Lower lobe of right lung (tissue), 2 donors: ENCODE results near the gene PAOX. TPM values are rescaled to one million over a fixed set of nuclear protein-coding genes. Genes with fewer than 3 reads are reported as not detected.
A peak's percentile ranks its signal among the peaks of the same experiment; 100 is the strongest.

Experiments
- ATAC-seq, 2 donors: fragments of 200-7000 bp; cut with Tn5 transposase; one replicate each; pipeline ENCODE4 v1.9.1; 2020 to 2022; ENCODE audit warnings: mild to moderate bottlenecking in 2 of 2, moderate library complexity in 2 of 2
- DNase-seq: peaks from one replicate; pipeline ENCODE4 v3.0.0-alpha.2; 2020
- H3K27ac ChIP-seq: fragments of 200-600 bp; one replicate; pipeline ENCODE4 v1.8.0; 2022
- H3K27me3 ChIP-seq: fragments of 200-600 bp; one replicate; pipeline ENCODE4 v1.8.0; 2022; ENCODE audit warnings: low read depth
- H3K36me3 ChIP-seq: fragments of 200-600 bp; one replicate; pipeline ENCODE4 v1.8.0; 2022; ENCODE audit warnings: mild to moderate bottlenecking
- H3K4me1 ChIP-seq: fragments of 200-600 bp; one replicate; pipeline ENCODE4 v1.8.0; 2022
- H3K4me3 ChIP-seq: fragments of 200-600 bp; one replicate; pipeline ENCODE4 v1.8.0; 2022; ENCODE audit warnings: mild to moderate bottlenecking
- H3K9me3 ChIP-seq: fragments of 200-600 bp; one replicate; pipeline ENCODE4 v1.8.0; 2022
- CTCF ChIP-seq: fragments of 200-600 bp; IDR thresholded peaks from one replicate; pipeline ENCODE4 v1.8.0; 2022; ENCODE audit warnings: antibody characterized with exemption, mild to moderate bottlenecking
- intact Hi-C: fragments of 100-400 bp; cut with DNase I; formaldehyde crosslinking; loops from one replicate; pipeline ENCODE4 v1.11.0; 2022
- total RNA-seq: library from RNA; stranded (reverse); fragmentation: NEBNext Ultra II Directional; extraction: Animal tissue kit (Norgen Biotek cat#: 25700); gene quantifications from one replicate; pipeline ENCODE4 v1.2.1, GENCODE V29; 2021
- donor health status: DM: no; HTN: yes; CAD: no; lungs with severe emphysema.

PAOX gene
- total RNA-seq, 1 donor from 2014 or later, result 6.9 TPM

DNA sequence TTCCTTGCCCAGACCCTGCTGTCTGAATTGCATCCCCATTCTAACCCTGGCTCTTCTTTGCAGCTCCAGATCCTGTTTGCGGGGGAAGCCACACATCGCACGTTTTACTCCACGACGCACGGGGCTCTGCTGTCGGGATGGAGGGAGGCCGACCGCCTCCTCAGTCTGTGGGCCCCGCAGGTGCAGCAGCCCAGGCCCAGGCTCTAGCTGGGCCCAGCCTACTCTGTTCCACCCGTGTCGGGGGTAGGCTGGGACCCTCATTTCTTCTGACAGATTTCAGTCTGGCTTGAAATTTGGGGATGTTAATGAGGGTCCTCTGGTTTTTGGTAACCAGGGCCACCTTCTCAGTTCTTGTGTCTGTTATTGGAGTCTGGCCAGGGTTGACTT is 12.2 kb downstream of the PAOX start:
- no peak for ATAC-seq
- Histone ChIP-seq H3K9me3 (no peaks in the 10 kb centered on the region), H3K36me3 (peaks cover 8% of the 10 kb centered on the region), H3K4me3 (no peak overlapping the region), H3K27ac (no peak overlapping the region), H3K4me1 (peaks cover 18% of the 10 kb centered on the region), H3K27me3 (no peaks in the 10 kb centered on the region)
- TF ChIP-seq CTCF, result no peak
- intact Hi-C loops, result no loop called here
- peak; percentile 42 for DNase-seq

DNA sequence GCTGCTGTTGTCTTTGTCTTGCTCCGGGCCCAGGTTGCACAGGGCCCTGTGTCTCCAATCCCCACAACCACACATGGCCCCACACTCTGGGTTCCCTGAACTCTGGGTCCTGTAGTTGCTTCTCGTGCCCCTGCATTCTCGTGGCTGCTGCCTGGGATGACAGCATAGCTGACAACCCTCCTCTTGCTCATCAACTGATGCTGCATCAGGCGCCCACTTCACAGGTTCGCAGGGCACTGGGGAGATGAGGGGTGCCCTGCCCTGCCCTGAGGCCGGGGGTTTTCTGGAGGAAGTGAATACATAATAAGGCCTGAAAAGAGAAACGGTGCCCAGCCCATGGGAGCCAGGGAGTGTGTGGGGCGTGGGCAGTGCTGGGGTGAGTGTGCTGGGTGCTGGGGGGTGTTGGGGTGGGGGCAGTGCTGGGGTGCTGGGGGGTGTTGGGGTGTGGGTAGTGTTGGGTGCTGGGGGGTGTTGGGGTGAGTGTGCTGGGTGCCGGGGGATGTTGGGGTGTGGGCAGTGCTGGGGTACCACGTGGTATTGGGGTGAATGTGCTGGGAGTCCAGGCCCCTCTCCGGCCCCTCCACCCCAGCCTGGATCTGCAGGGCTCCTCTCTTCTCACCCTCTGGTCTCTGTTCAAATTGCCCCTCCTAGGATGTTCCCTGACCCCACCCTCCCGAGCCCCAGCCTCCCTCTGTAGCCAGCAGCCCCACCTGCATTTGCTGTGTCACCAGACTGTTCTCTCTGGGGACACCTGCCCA is 12.9 kb downstream of the PAOX start:
- intact Hi-C loops, result no loop called here
- H3K4me3 ChIP-seq, result no peak overlapping the region
- ATAC-seq (no peak), DNase-seq (peak; percentile 30)
- no peaks in the 10 kb centered on the region for H3K9me3 ChIP-seq
- H3K4me1 ChIP-seq, result peaks cover 18% of the 10 kb centered on the region
- H3K27ac ChIP-seq, result no peak overlapping the region
- H3K36me3 ChIP-seq, result peaks cover 15% of the 10 kb centered on the region
- no peaks in the 10 kb centered on the region for H3K27me3 ChIP-seq
- no peak for TF ChIP-seq CTCF

DNA sequence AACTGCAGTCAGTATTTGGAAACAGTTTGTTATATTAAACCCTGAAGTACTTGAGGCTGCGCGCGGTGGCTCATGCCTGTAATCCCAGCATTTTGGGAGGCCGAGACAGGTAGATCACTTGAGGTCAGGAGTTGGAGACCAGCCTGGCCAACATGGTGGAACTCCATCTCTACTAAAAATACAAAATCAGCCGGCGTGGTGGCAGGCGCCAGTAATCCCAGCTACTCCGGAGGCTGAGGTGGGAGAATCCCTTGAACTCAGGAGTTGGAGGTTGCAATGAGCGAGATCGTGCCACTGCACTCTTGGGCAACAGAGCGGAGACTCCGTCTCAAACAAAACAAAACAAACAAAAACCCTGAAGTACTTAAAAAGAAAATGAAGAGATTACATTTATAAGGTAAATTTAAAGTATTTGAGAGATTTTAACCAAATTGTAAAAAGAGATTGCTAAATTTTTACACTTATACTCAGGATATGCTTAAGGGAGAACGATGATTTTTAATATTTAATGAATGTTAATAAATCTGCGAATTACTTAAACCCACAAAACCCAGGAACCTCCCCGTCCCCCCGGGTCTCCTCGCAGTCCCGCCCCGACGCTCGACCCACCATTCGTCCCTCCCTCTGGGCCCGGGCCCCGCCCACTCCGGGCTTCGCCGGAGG is 14.5 kb downstream of the PAOX start:
- Histone ChIP-seq H3K36me3 (peaks cover 24% of the 10 kb centered on the region), H3K27ac (peak overlapping the region; percentile 84), H3K9me3 (no peaks in the 10 kb centered on the region), H3K27me3 (no peaks in the 10 kb centered on the region), H3K4me1 (peaks cover 18% of the 10 kb centered on the region), H3K4me3 (peak overlapping the region; percentile 90)
- DNase-seq (peak; percentile 32), ATAC-seq (no peak)
- intact Hi-C loops, result no loop called here
- TF ChIP-seq CTCF, result no peak

- Histone ChIP-seq H3K27ac (peak within 1 kb of the TSS; percentile 84), H3K9me3 (no peaks in the 10 kb centered on the region), H3K4me3 (peak within 1 kb of the TSS; percentile 90), H3K4me1 (peaks cover 18% of the 10 kb centered on the region), H3K27me3 (no peaks in the 10 kb centered on the region), H3K36me3 (peaks cover 30% of the 10 kb centered on the region)
- DNase-seq (peak; percentile 96), ATAC-seq (peak; percentile 97 to 98)
- intact Hi-C loops, result no loop called here
- TF ChIP-seq CTCF, result peak; percentile 24
Observed at GRCh38 chr10:133394064-133394663, 15.1 kb downstream of the PAOX start, which contains the start of gene MTG1. TSS of gene MTG1 (plus strand) at chr10:133394157. CDS start at chr10:133394221, 64 bp downstream.

DNA sequence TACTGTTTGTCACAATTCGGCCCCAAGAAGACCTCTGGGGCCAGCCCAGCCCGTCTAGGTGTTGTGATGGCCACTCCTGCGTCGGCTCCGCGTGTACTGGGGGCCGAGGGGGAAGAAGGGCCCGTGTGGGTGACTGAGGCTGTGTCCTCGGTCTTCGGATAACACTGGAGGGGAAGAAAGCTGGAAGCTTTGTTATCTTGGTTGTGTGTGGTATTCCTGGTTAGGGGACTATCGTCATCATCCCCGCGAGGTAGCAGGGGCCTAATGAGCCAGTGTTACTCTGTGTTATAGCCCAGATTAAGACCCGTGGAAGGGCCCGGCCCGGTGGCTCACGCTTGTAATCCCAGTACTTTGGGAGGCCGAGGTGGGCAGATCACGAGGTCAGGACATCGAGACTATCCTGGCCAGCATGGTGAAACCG is 15.7 kb downstream of the PAOX start:
- intact Hi-C loops, result no loop called here
- DNase-seq, result peak; percentile 45
- peak overlapping the region; percentile 84 for H3K27ac ChIP-seq

More for the DNA sequence above, 15.7 kb downstream of the PAOX start:
- no peaks in the 10 kb centered on the region for H3K27me3 ChIP-seq
- peaks cover 18% of the 10 kb centered on the region for H3K4me1 ChIP-seq
- no peak for TF ChIP-seq CTCF
- ATAC-seq, result no peak
- H3K9me3 ChIP-seq, result no peaks in the 10 kb centered on the region
- peaks cover 37% of the 10 kb centered on the region for H3K36me3 ChIP-seq
- H3K4me3 ChIP-seq, result peak overlapping the region; percentile 90
